ENCODE results near the gene BNC2. TPM values are rescaled to one million over a fixed set of nuclear protein-coding genes. Genes with fewer than 3 reads are reported as not detected.

Gene BNC2
- total RNA-seq, 1 donor from 2014 or later, result 15.2 TPM

- Mint-ChIP-seq H3K9me3 (ENCODE audit: unreplicated experiment) (peaks cover 5% of the 10 kb centered on the region), H3K4me3 (ENCODE audit: unreplicated experiment) (no peak overlapping the region), H3K27ac (ENCODE audit: unreplicated experiment) (no peak overlapping the region), H3K36me3 (ENCODE audit: unreplicated experiment) (peaks cover 8% of the 10 kb centered on the region), H3K27me3 (ENCODE audit: unreplicated experiment) (peaks cover 2% of the 10 kb centered on the region), H3K4me1 (ENCODE audit: low read depth, unreplicated experiment) (peaks cover 12% of the 10 kb centered on the region)
- no peak for DNase-seq
- TF ChIP-seq CTCF (IDR thresholded peaks at IDR 0.05; ENCODE audit: partially characterized antibody, unreplicated experiment), result no peak
These were observed 502.8 kb downstream of the BNC2 start for GRCh38 chr9:16367605-16368231.

DNA sequence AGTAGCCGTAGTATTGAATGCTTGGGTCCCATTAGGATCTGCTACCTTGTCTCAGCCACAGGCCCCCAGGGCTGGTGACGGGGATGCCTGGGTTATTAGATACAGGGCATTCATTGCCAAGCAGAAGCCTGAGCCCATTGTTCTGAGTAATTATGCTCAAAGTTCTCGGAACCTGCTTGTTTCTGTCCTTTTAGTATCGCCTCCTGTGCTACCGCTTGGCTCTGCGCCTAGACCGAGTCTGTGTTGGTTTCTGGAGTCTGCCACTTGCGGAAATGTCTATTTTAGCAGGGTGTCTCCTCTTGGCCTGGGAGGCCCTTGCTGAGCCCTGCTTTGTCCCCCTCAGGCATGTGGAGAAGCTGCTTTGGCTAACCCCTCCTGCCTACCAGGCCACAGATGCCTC, 506.1 kb downstream of the BNC2 start:
- DNase-seq, result no peak
- no peak overlapping the region for H3K4me3 Mint-ChIP-seq (ENCODE audit: unreplicated experiment)
- no peak overlapping the region for H3K27ac Mint-ChIP-seq (ENCODE audit: unreplicated experiment)
- H3K36me3 Mint-ChIP-seq (ENCODE audit: unreplicated experiment), result peaks cover 12% of the 10 kb centered on the region
- no peaks in the 10 kb centered on the region for H3K4me1 Mint-ChIP-seq (ENCODE audit: low read depth, unreplicated experiment)
- TF ChIP-seq CTCF (IDR thresholded peaks at IDR 0.05; ENCODE audit: partially characterized antibody, unreplicated experiment), result no peak
- peaks cover 2% of the 10 kb centered on the region for H3K9me3 Mint-ChIP-seq (ENCODE audit: unreplicated experiment)
- no peaks in the 10 kb centered on the region for H3K27me3 Mint-ChIP-seq (ENCODE audit: unreplicated experiment)

DNA sequence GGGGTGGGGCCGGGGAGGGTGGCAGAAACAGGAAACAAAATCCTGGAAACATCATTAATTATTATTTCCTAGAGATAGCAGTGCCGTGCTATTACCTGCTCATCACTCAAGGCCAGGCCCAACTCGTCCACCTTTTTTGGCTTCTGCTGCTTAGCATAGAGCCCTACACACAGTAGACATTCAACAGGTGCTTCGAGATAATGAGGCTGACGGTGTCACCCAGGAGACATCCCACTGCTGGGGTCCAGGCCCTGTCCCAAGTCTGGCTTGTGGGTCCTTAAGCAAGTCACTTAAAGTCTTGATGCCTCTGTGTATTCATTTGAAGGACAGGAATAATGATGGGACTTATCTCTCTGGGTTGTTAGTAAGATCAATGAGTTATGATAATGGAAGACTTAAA, 506.6 kb downstream of the BNC2 start:
- peaks cover 15% of the 10 kb centered on the region for H3K36me3 Mint-ChIP-seq (ENCODE audit: unreplicated experiment)
- TF ChIP-seq CTCF (IDR thresholded peaks at IDR 0.05; ENCODE audit: partially characterized antibody, unreplicated experiment), result no peak
- DNase-seq, result no peak
- H3K4me3 Mint-ChIP-seq (ENCODE audit: unreplicated experiment), result no peak overlapping the region
- H3K27me3 Mint-ChIP-seq (ENCODE audit: unreplicated experiment), result peaks cover 2% of the 10 kb centered on the region
- no peaks in the 10 kb centered on the region for H3K4me1 Mint-ChIP-seq (ENCODE audit: low read depth, unreplicated experiment)
- H3K9me3 Mint-ChIP-seq (ENCODE audit: unreplicated experiment), result peaks cover 2% of the 10 kb centered on the region
- no peak overlapping the region for H3K27ac Mint-ChIP-seq (ENCODE audit: unreplicated experiment)

GRCh38 chr9:16363073-16363781, 507.2 kb downstream of the BNC2 start:
- TF ChIP-seq CTCF (IDR thresholded peaks at IDR 0.05; ENCODE audit: partially characterized antibody, unreplicated experiment), result no peak
- Mint-ChIP-seq H3K36me3 (ENCODE audit: unreplicated experiment) (peaks cover 15% of the 10 kb centered on the region), H3K4me1 (ENCODE audit: low read depth, unreplicated experiment) (no peaks in the 10 kb centered on the region), H3K9me3 (ENCODE audit: unreplicated experiment) (peaks cover 2% of the 10 kb centered on the region), H3K27ac (ENCODE audit: unreplicated experiment) (no peak overlapping the region), H3K4me3 (ENCODE audit: unreplicated experiment) (no peak overlapping the region), H3K27me3 (ENCODE audit: unreplicated experiment) (peaks cover 2% of the 10 kb centered on the region)
- no peak for DNase-seq

GRCh38 chr9:16361939-16362338, 508.5 kb downstream of the BNC2 start:
- DNase-seq, result no peak
- Mint-ChIP-seq H3K36me3 (ENCODE audit: unreplicated experiment) (peaks cover 15% of the 10 kb centered on the region), H3K4me3 (ENCODE audit: unreplicated experiment) (no peak overlapping the region), H3K4me1 (ENCODE audit: low read depth, unreplicated experiment) (no peaks in the 10 kb centered on the region), H3K9me3 (ENCODE audit: unreplicated experiment) (peaks cover 5% of the 10 kb centered on the region), H3K27ac (ENCODE audit: unreplicated experiment) (no peak overlapping the region), H3K27me3 (ENCODE audit: unreplicated experiment) (peaks cover 4% of the 10 kb centered on the region)
- no peak for TF ChIP-seq CTCF (IDR thresholded peaks at IDR 0.05; ENCODE audit: partially characterized antibody, unreplicated experiment)
